Skeletal muscle cell (primary cell): Measurements from ENCODE around the gene CCDC9B.
A peak's percentile ranks its signal among the peaks of the same experiment; 100 is the strongest.

Source experiments
- DNase-seq: peaks from one replicate; pipeline ENCODE4 v3.0.0-alpha.2; 2010; ENCODE audit warnings: low read depth
- H3K4me3 ChIP-seq: 2 replicates; pipeline ENCODE4 v1.5.1; 2011; ENCODE audit warnings: low read depth, mild to moderate bottlenecking, control low read depth, low read length, moderate library complexity

Gene CCDC9B

GRCh38 chr15:40340740-40341400 is at the start of gene CCDC9B:
TSS of gene CCDC9B (minus strand) at chr15:40340939. CDS start at chr15:40340819, 120 bp downstream.
- peak within 1 kb of the TSS; percentile 36 for H3K4me3 ChIP-seq
- DNase-seq, result peak; percentile 70

GRCh38 chr15:40389824-40390595 is 49.3 kb upstream of the CCDC9B start:
- no peak for DNase-seq
- no peak overlapping the region for H3K4me3 ChIP-seq

- DNase-seq, result no peak
Observed at GRCh38 chr15:40388941-40389823, 48.4 kb upstream of the CCDC9B start.

GRCh38 chr15:40386480-40386879 is 45.7 kb upstream of the CCDC9B start:
- no peak overlapping the region for H3K4me3 ChIP-seq
- no peak for DNase-seq

More at GRCh38 chr15:40388941-40389823, 48.4 kb upstream of the CCDC9B start:
- no peak overlapping the region for H3K4me3 ChIP-seq

GRCh38 chr15:40382580-40383456 is 42.1 kb upstream of the CCDC9B start, which contains the start of gene KNSTRN:
TSS of gene KNSTRN (plus strand) at chr15:40382721. CDS start at chr15:40382836, 115 bp downstream.
- peak; percentile 73 for DNase-seq
- H3K4me3 ChIP-seq, result peak within 1 kb of the TSS; percentile 89

GRCh38 chr15:40381818-40382529 is 41.2 kb upstream of the CCDC9B start:
- H3K4me3 ChIP-seq, result no peak overlapping the region

GRCh38 chr15:40380636-40381035 is 39.9 kb upstream of the CCDC9B start:
- DNase-seq, result no peak
- no peak overlapping the region for H3K4me3 ChIP-seq

More at GRCh38 chr15:40381818-40382529, 41.2 kb upstream of the CCDC9B start:
- DNase-seq, result no peak

- peak; percentile 94 for DNase-seq
- H3K4me3 ChIP-seq, result no peak overlapping the region
Observed at GRCh38 chr15:40379853-40380252, 39.1 kb upstream of the CCDC9B start.

- DNase-seq, result no peak
- no peak overlapping the region for H3K4me3 ChIP-seq
Observed at GRCh38 chr15:40379374-40379773, 38.6 kb upstream of the CCDC9B start.

GRCh38 chr15:40377606-40378005 is 36.9 kb upstream of the CCDC9B start:
- H3K4me3 ChIP-seq, result no peak overlapping the region
- no peak for DNase-seq

GRCh38 chr15:40372981-40373380 is 32.2 kb upstream of the CCDC9B start:
- DNase-seq, result no peak

GRCh38 chr15:40369971-40370370 is 29.2 kb upstream of the CCDC9B start:
- no peak overlapping the region for H3K4me3 ChIP-seq
- no peak for DNase-seq

More at GRCh38 chr15:40372981-40373380, 32.2 kb upstream of the CCDC9B start:
- no peak overlapping the region for H3K4me3 ChIP-seq

GRCh38 chr15:40369474-40369869 is 28.7 kb upstream of the CCDC9B start:
- no peak for DNase-seq
- H3K4me3 ChIP-seq, result no peak overlapping the region

- no peak overlapping the region for H3K4me3 ChIP-seq
- DNase-seq, result no peak
Observed at GRCh38 chr15:40368719-40369473, 28.2 kb upstream of the CCDC9B start.

GRCh38 chr15:40367686-40368611 is 27.2 kb upstream of the CCDC9B start:
- DNase-seq, result peak; percentile 63
- peak overlapping the region; percentile 37 for H3K4me3 ChIP-seq

- no peak for DNase-seq
- H3K4me3 ChIP-seq, result no peak overlapping the region
Observed at GRCh38 chr15:40367371-40367685, 26.6 kb upstream of the CCDC9B start.
